ENCODE measurements around the gene NFIX. TPM values are rescaled to one million over a fixed set of nuclear protein-coding genes. Genes with fewer than 3 reads are reported as not detected.

NFIX gene
- total RNA-seq, 2 experiments from 2014 or later, result 4.7 to 5.0 TPM

- intact Hi-C loops (cut with micrococcal nuclease), result loop anchor here (5.0 kb wide), 1 partner anchor 87 kb away; no protein-coding TSS in a partner anchor
- POLR2A ChIA-PET, result no interaction called here
- H3K4me3 Mint-ChIP-seq, result no peak overlapping the region
- H3K9me3 Mint-ChIP-seq, result no peaks in the 10 kb centered on the region
- peaks cover 6% of the 10 kb centered on the region for H3K4me1 Mint-ChIP-seq (ENCODE audit: low read depth)
- no peak for TF ChIP-seq CTCF (IDR thresholded peaks at IDR 0.05)
- peaks cover 14% of the 10 kb centered on the region for H3K27me3 Mint-ChIP-seq
- CTCF ChIA-PET, result interaction anchor here (0.9 to 4.7 kb wide), 6 partner anchors 17 to 99 kb away, joined by 3 to 55 read pairs (median 4); no protein-coding TSS in a partner anchor
- no peak overlapping the region for H3K27ac Mint-ChIP-seq
- DNase-seq (no peak), ATAC-seq (no peak)
- no peaks in the 10 kb centered on the region for H3K36me3 Mint-ChIP-seq (ENCODE audit: low read depth)
Observed at GRCh38 chr19:13064092-13064489, 68.8 kb downstream of the NFIX start.

DNA sequence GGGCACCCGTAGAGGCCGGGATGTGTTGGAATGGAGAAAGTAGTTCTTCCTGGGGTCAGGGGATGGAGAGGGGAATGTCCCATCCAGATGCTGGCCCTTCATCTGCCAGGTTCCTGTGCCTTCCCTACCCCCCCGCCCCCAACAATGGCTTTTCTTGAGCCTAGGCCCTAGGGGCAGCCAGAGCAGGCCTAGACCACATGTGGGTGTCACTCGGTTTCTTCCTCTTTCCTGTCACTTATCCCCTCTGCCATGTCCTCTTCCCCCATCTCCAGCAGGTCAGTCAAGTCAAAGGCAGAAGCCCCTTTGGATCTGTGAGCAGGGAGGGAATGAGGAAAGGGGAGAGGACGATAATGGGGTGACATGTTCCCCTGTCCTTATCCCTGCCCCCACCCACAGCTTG, 71.0 kb downstream of the NFIX start:
- Mint-ChIP-seq H3K4me3 (no peak overlapping the region), H3K4me1 (ENCODE audit: low read depth) (peaks cover 3% of the 10 kb centered on the region), H3K9me3 (no peaks in the 10 kb centered on the region), H3K27me3 (peaks cover 13% of the 10 kb centered on the region), H3K27ac (no peak overlapping the region), H3K36me3 (ENCODE audit: low read depth) (no peaks in the 10 kb centered on the region)
- ATAC-seq (no peak), DNase-seq (no peak)
- POLR2A ChIA-PET, result no interaction called here
- no peak for TF ChIP-seq CTCF (IDR thresholded peaks at IDR 0.05)
- intact Hi-C loops (cut with micrococcal nuclease), result no loop called here
- CTCF ChIA-PET, result interaction anchor here (1.3 to 2.9 kb wide), 2 partner anchors 88 to 101 kb away, joined by 4 to 11 read pairs; no protein-coding TSS in a partner anchor

- Mint-ChIP-seq H3K4me3 (no peak overlapping the region), H3K27ac (no peak overlapping the region), H3K4me1 (ENCODE audit: low read depth) (no peaks in the 10 kb centered on the region), H3K27me3 (peaks cover 7% of the 10 kb centered on the region), H3K36me3 (ENCODE audit: low read depth) (no peaks in the 10 kb centered on the region), H3K9me3 (no peaks in the 10 kb centered on the region)
- ATAC-seq (no peak), DNase-seq (no peak)
- intact Hi-C loops (cut with micrococcal nuclease), result no loop called here
- TF ChIP-seq CTCF (IDR thresholded peaks at IDR 0.05), result no peak
- CTCF ChIA-PET, result interaction anchor here (1.3 to 3.5 kb wide), 3 partner anchors 33 to 101 kb away, joined by 4 to 11 read pairs (median 11); no protein-coding TSS in a partner anchor
- POLR2A ChIA-PET, result interaction anchor here (0.6 to 1.2 kb wide), 2 partner anchors 65 to 277 kb away, joined by 3 read pairs; no protein-coding TSS in a partner anchor
Observed at GRCh38 chr19:13066933-13067807, 71.9 kb downstream of the NFIX start.

- Mint-ChIP-seq H3K9me3 (no peaks in the 10 kb centered on the region), H3K36me3 (ENCODE audit: low read depth) (no peaks in the 10 kb centered on the region), H3K27ac (no peak overlapping the region), H3K4me1 (ENCODE audit: low read depth) (no peaks in the 10 kb centered on the region), H3K4me3 (no peak overlapping the region), H3K27me3 (peaks cover 2% of the 10 kb centered on the region)
- ChIA-PET POLR2A (interaction anchor here (1.2 kb wide), 2 partner anchors 37 to 66 kb away, joined by 3 read pairs; no protein-coding TSS in a partner anchor), CTCF (interaction anchor here (1.2 to 3.5 kb wide), 3 partner anchors 25 to 91 kb away, joined by 3 to 11 read pairs (median 10); no protein-coding TSS in a partner anchor)
- no peak for ATAC-seq
- TF ChIP-seq CTCF (IDR thresholded peaks at IDR 0.05), result no peak
- DNase-seq, result no peak
- intact Hi-C loops (cut with micrococcal nuclease), result no loop called here
Observed at GRCh38 chr19:13068085-13068846, 73.0 kb downstream of the NFIX start.
